GM12878 (cell line): ENCODE results near the gene PCDHGA4. TPM values are rescaled to one million over a fixed set of nuclear protein-coding genes. Genes with fewer than 3 reads are reported as not detected.

Source experiments
- ATAC-seq: fragments of 200-7000 bp; cut with Tn5 transposase; 3 replicates; pipeline ENCODE4 v1.9.1; 2020; ENCODE audit warnings: mild to moderate bottlenecking, moderate library complexity
- BruUV-seq: library from RNA; stranded (reverse); fragments of 400-500 nt; replicated peaks from 2 replicates; lab custom pipeline; 2021; lab: Mats Ljungman, UMichigan
- CTCF ChIA-PET: fragments of 300-600 bp; sonication (Branson Sonifier 250); formaldehyde crosslinking; extraction: SDS; loops from one replicate; lab custom pipeline; 2021; ENCODE audit warnings: inconsistent platforms; lab: Yijun Ruan, JAX
- POLR2A ChIA-PET: fragments of 350-600 bp; formaldehyde crosslinking; extraction: SDS; loops from one replicate; lab custom pipeline; 2021; ENCODE audit warnings: inconsistent platforms; lab: Charles Lee
- RAD21 ChIA-PET: fragments of 300-600 bp; sonication (Branson Sonifier 250); formaldehyde crosslinking; loops from one replicate; lab custom pipeline; 2023; ENCODE audit warnings: antibody characterized with exemption; ENCODE audit not compliant: unreplicated experiment; lab: Charles Lee
- SMC1A ChIA-PET: fragments of 300-600 bp; sonication (Branson Sonifier 250); formaldehyde crosslinking; loops from one replicate; lab custom pipeline; 2023; ENCODE audit not compliant: unreplicated experiment, uncharacterized antibody; lab: Charles Lee
- DNase-seq: peaks from one replicate; pipeline ENCODE4 v3.0.0-alpha.2; 2011; ENCODE audit warnings: low read depth, low spot score
- FAIRE-seq: peaks from 3 replicates; lab custom pipeline; 2011; peaks lifted over from hg19 to GRCh38; lab: Jason Lieb, UNC
- H2AFZ ChIP-seq: 2 replicates; pipeline ENCODE4 v1.6.0; 2011; ENCODE audit warnings: low read depth, low read length, control low read depth; ENCODE audit not compliant: control insufficient read depth
- H3K27ac ChIP-seq: 2 replicates; pipeline ENCODE4 v1.5.1; 2011; ENCODE audit warnings: control low read depth; ENCODE audit not compliant: control insufficient read depth, insufficient read depth
- H3K27me3 ChIP-seq, 2 experiments: replicated peaks in 1 of 2; 2 replicates each; pipeline versions ENCODE4 v1.6.0 to v1.6.1; 2011; ENCODE audit warnings: low read length in 1 of 2; ENCODE audit not compliant: control insufficient read depth in 2 of 2, insufficient read depth in 2 of 2
- H3K36me3 ChIP-seq, 2 experiments: 2 replicates each; pipeline ENCODE4 v1.5.1; 2011; ENCODE audit warnings: low read length in 1 of 2; ENCODE audit not compliant: control insufficient read depth in 2 of 2, insufficient read depth in 2 of 2
- H3K4me1 ChIP-seq: 2 replicates; pipeline ENCODE4 v1.6.1; 2011; ENCODE audit warnings: mild to moderate bottlenecking, low read length, moderate library complexity, mixed read lengths; ENCODE audit not compliant: control insufficient read depth, insufficient read depth
- H3K4me2 ChIP-seq: 2 replicates; pipeline ENCODE4 v1.6.0; 2011; ENCODE audit warnings: control low read depth; ENCODE audit not compliant: control insufficient read depth, insufficient read depth
- H3K4me3 ChIP-seq: fragments of 200-600 bp; sonication (generic); 2 replicates; pipeline ENCODE4 v1.5.1; 2016
- H3K79me2 ChIP-seq: 2 replicates; pipeline ENCODE4 v1.6.0; 2011; ENCODE audit warnings: low read length; ENCODE audit not compliant: control insufficient read depth, insufficient read depth
- H3K9ac ChIP-seq: 2 replicates; pipeline ENCODE4 v1.8.0; 2011; ENCODE audit warnings: low read length, control low read depth, mixed read lengths; ENCODE audit not compliant: control insufficient read depth, insufficient read depth
- H3K9me3 ChIP-seq: replicated peaks from 3 replicates; pipeline ENCODE4 v1.5.1; 2011; ENCODE audit warnings: mild to moderate bottlenecking, low read length; ENCODE audit not compliant: control insufficient read depth, insufficient read depth
- H4K20me1 ChIP-seq: 2 replicates; pipeline ENCODE4 v1.6.0; 2011; ENCODE audit not compliant: control insufficient read depth, insufficient read depth
- CBFB ChIP-seq: IDR thresholded peaks from 2 replicates; pipeline ENCODE4 v1.6.1; 2016; ENCODE audit warnings: antibody characterized with exemption, low read depth
- IRF4 ChIP-seq: IDR thresholded peaks from 2 replicates; pipeline ENCODE4 v1.6.1; 2011; ENCODE audit warnings: low read depth, low read length
- KLF5 ChIP-seq: fragments of 450-650 bp; IDR thresholded peaks from 2 replicates; pipeline ENCODE4 v1.6.1; 2014; ENCODE audit warnings: mild to moderate bottlenecking; ENCODE audit not compliant: partially characterized antibody
- MTA3 ChIP-seq: IDR thresholded peaks from 2 replicates; pipeline ENCODE4 v1.6.1; 2012; ENCODE audit warnings: low read length, inconsistent platforms, borderline replicate concordance
- NFIC ChIP-seq: IDR thresholded peaks from 2 replicates; pipeline ENCODE4 v1.6.1; 2012; ENCODE audit warnings: low read depth, mild to moderate bottlenecking, inconsistent platforms, low read length, moderate library complexity
- SIX5 ChIP-seq: IDR thresholded peaks from 2 replicates; pipeline ENCODE4 v1.6.1; 2011; ENCODE audit warnings: mild to moderate bottlenecking, low read depth, low read length, moderate library complexity; ENCODE audit not compliant: severe bottlenecking
- SMARCA5 ChIP-seq: fragments of 450-650 bp; IDR thresholded peaks from 2 replicates; pipeline ENCODE4 v1.6.1; 2017; ENCODE audit warnings: mild to moderate bottlenecking
- SREBF2 ChIP-seq: IDR thresholded peaks from 2 replicates; pipeline ENCODE4 v1.6.1; 2012; ENCODE audit warnings: mild to moderate bottlenecking, low read length
- ZBTB4 ChIP-seq: fragments of 450-650 bp; formaldehyde crosslinking; IDR thresholded peaks from 2 replicates; pipeline ENCODE4 v1.4.0; 2022; ENCODE audit warnings: mild to moderate bottlenecking, moderate library complexity
- ZNF207 ChIP-seq: fragments of 450-650 bp; IDR thresholded peaks from 2 replicates; pipeline ENCODE4 v1.6.1; 2014; ENCODE audit warnings: antibody characterized with exemption, mild to moderate bottlenecking, borderline replicate concordance
- WGBS: methylation state at CpG from one replicate; pipeline ENCODE4 v1.1.6; 2016; ENCODE audit warnings: low lambda C conversion rate; ENCODE audit not compliant: insufficient replicate concordance, insufficient coverage; ENCODE audit errors: missing lambda C conversion rate; 5-methylcytosine and 5-hydroxymethylcytosine counted together
- in situ Hi-C: fragments of 300-500 bp; cut with MboI; formaldehyde crosslinking; loops from 9 replicates; pipeline ENCODE4 v1.14.3; 2018; ENCODE audit warnings: mixed read lengths
- intact Hi-C: fragments of 100-400 bp; cut with micrococcal nuclease; formaldehyde crosslinking; loops from one replicate; pipeline ENCODE4 v1.14.2; 2022; ENCODE audit not compliant: unreplicated experiment
- polyA plus RNA-seq, 11 experiments: library from polyadenylated mRNA; depleted of rRNA in 4 of 11; unstranded in 6 of 11; stranded (reverse) in 5 of 11; fragments of >200 nt; fragmentation: Nextera tagmentation in 4 of 11; fragmentation: Illumina TruSeq in 1 of 11; extraction: Ambion mirVana in 4 of 11; extraction: Trizol in 1 of 11; gene quantifications; 1 replicate in 1 of 11; 2 replicates in 10 of 11; pipeline versions ENCODE4 v1.2.1 to v1.2.3, GENCODE V29; 2011 to 2016; ENCODE audit warnings: inconsistent platforms in 2 of 11, missing spikeins in 2 of 11, low read depth in 1 of 11
- total RNA-seq, 4 experiments: library from RNA; depleted of rRNA in 3 of 4; stranded (reverse); fragments of >200 nt in 3 of 4; fragmentation: Illumina TruSeq in 1 of 4; extraction: Trizol in 1 of 4; gene quantifications; 2 replicates each; pipeline versions ENCODE4 v1.2.1 to v1.2.3, GENCODE V29; 2013 to 2021
- TF ChIP-seq, protein P1 (sequence below): IDR thresholded peaks from 2 replicates; pipeline ENCODE4 v1.6.1; 2012; ENCODE audit warnings: mild to moderate bottlenecking, low read depth, low read length

PCDHGA4 gene
- total and polyA plus RNA-seq, 10 of the 15 experiments (the other 5 are each of a cell fraction or from before 2014, with no cell fraction given): 0.09 to 0.17 (median 0.13) TPM; not detected in 3

DNA sequence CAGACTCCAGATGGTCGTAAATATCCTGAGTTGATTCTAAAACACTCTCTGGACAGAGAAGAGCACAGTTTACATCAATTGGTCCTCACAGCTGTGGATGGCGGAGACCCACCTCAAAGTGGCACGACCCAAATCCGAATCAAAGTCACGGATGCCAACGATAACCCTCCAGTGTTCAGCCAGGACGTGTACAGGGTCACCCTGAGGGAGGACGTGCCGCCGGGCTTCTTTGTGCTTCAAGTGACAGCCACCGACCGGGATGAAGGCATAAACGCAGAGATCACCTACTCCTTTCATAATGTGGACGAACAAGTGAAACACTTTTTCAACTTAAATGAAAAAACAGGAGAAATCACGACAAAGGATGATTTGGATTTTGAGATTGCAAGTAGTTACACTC, 5.9 kb downstream of the PCDHGA4 start:
- TF ChIP-seq MTA3 (no peak), KLF5 (no peak), ZNF207 (no peak), ZBTB4 (CRISPR knock-in tag) (no peak), CBFB (no peak), IRF4 (no peak), NFIC (no peak), SIX5 (no peak), SREBF2 (no peak), SMARCA5 (no peak)
- TF ChIP-seq, protein P1, sequence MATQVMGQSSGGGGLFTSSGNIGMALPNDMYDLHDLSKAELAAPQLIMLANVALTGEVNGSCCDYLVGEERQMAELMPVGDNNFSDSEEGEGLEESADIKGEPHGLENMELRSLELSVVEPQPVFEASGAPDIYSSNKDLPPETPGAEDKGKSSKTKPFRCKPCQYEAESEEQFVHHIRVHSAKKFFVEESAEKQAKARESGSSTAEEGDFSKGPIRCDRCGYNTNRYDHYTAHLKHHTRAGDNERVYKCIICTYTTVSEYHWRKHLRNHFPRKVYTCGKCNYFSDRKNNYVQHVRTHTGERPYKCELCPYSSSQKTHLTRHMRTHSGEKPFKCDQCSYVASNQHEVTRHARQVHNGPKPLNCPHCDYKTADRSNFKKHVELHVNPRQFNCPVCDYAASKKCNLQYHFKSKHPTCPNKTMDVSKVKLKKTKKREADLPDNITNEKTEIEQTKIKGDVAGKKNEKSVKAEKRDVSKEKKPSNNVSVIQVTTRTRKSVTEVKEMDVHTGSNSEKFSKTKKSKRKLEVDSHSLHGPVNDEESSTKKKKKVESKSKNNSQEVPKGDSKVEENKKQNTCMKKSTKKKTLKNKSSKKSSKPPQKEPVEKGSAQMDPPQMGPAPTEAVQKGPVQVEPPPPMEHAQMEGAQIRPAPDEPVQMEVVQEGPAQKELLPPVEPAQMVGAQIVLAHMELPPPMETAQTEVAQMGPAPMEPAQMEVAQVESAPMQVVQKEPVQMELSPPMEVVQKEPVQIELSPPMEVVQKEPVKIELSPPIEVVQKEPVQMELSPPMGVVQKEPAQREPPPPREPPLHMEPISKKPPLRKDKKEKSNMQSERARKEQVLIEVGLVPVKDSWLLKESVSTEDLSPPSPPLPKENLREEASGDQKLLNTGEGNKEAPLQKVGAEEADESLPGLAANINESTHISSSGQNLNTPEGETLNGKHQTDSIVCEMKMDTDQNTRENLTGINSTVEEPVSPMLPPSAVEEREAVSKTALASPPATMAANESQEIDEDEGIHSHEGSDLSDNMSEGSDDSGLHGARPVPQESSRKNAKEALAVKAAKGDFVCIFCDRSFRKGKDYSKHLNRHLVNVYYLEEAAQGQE: no peak
- TF ChIP-seq, all 136 proteins: peak for 0
- RAD21 ChIA-PET: no interaction called here
- ATAC-seq (no peak), FAIRE-seq (no peak), DNase-seq (no peak)
- CTCF ChIA-PET: interaction anchor here (0.7 to 1.2 kb wide), 3 partner anchors 9 to 111 kb away, joined by 3 to 4 read pairs (median 3); partner anchors contain the start of gene PCDHGB3
- BruUV-seq: no TSS peak
- no peak overlapping the region for H3K4me2 ChIP-seq
- H3K36me3 ChIP-seq: no peaks in the 10 kb centered on the region
- no peaks in the 10 kb centered on the region for H4K20me1 ChIP-seq
- intact Hi-C loops (no loop called here), in situ Hi-C loops (no loop called here)
- H3K9ac ChIP-seq: no peak overlapping the region
- no peak overlapping the region for H3K4me3 ChIP-seq
- H3K4me1 ChIP-seq: no peaks in the 10 kb centered on the region
- SMC1A ChIA-PET: no interaction called here
- H2AFZ ChIP-seq: no peak overlapping the region
- no peaks in the 10 kb centered on the region for H3K79me2 ChIP-seq
- H3K27ac ChIP-seq: no peak overlapping the region
- H3K9me3 ChIP-seq: peaks cover 7% of the 10 kb centered on the region; the same call in 2 of the 3 replicates
- 82% methylated on average over 15 of the region's 15 CpGs for WGBS
- POLR2A ChIA-PET: no interaction called here
- H3K27me3 ChIP-seq: no peaks in the 10 kb centered on the region
